GM12864 (cell line): ENCODE measurements around the gene NUCB2.

Source experiments
- DNase-seq: peaks from one replicate; pipeline ENCODE4 v3.0.0-alpha.2; 2011; ENCODE audit warnings: low read depth
- H3K4me3 ChIP-seq: 2 replicates; pipeline ENCODE4 v1.5.1; 2011; ENCODE audit warnings: mild to moderate bottlenecking, low read depth, low read length, control low read depth
- CTCF ChIP-seq: IDR thresholded peaks from 2 replicates; pipeline ENCODE4 v1.5.1; 2011; ENCODE audit warnings: low read depth, mild to moderate bottlenecking, moderate library complexity, low read length, control low read depth, inconsistent platforms; ENCODE audit errors: missing control alignments

NUCB2 gene

GRCh38 chr11:17272801-17273200 is 3.7 kb upstream of the NUCB2 start:
- no peak for DNase-seq
- no peak for TF ChIP-seq CTCF
- H3K4me3 ChIP-seq: no peak overlapping the region

- H3K4me3 ChIP-seq: no peak overlapping the region
- no peak for TF ChIP-seq CTCF
- DNase-seq: no peak
These were observed 3.3 kb upstream of the NUCB2 start for GRCh38 chr11:17273211-17273610.

GRCh38 chr11:17273668-17274282 is 2.8 kb upstream of the NUCB2 start:
- no peak overlapping the region for H3K4me3 ChIP-seq
- no peak for DNase-seq
- no peak for TF ChIP-seq CTCF

GRCh38 chr11:17275400-17276235 is 921 bp upstream of the NUCB2 start:
- TF ChIP-seq CTCF: no peak
- peak overlapping the region; percentile 93 for H3K4me3 ChIP-seq
- no peak for DNase-seq

- H3K4me3 ChIP-seq: peak overlapping the region; percentile 93
- TF ChIP-seq CTCF: no peak
- peak; percentile 26 for DNase-seq
These were observed 565 bp downstream of the NUCB2 start for GRCh38 chr11:17277024-17277584.

GRCh38 chr11:17280494-17281127 is 4.1 kb downstream of the NUCB2 start:
- TF ChIP-seq CTCF: no peak
- no peak for DNase-seq

More at GRCh38 chr11:17280494-17281127, 4.1 kb downstream of the NUCB2 start:
- H3K4me3 ChIP-seq: no peak overlapping the region
